H9 (cell line): ENCODE results near the gene GRIP1. TPM values are rescaled to one million over a fixed set of nuclear protein-coding genes. Genes with fewer than 3 reads are reported as not detected.

Experiments used
- DNase-seq: peaks from one replicate; pipeline ENCODE4 v3.0.0-alpha.2; 2017
- H2AFZ ChIP-seq: one replicate; pipeline ENCODE4 v1.6.1; 2013; ENCODE audit warnings: mild to moderate bottlenecking, low read length, control low read depth, moderate library complexity
- H2AK5ac ChIP-seq: 2 replicates; pipeline ENCODE4 v1.6.1; 2013; ENCODE audit warnings: low read length, control low read depth, mixed read lengths; ENCODE audit not compliant: insufficient read length
- H2BK120ac ChIP-seq: one replicate; pipeline ENCODE4 v1.6.1; 2013; ENCODE audit warnings: low read depth, mild to moderate bottlenecking, low read length, control low read depth, inconsistent platforms; ENCODE audit not compliant: poor library complexity, severe bottlenecking
- H2BK12ac ChIP-seq: 2 replicates; pipeline ENCODE4 v1.6.1; 2013; ENCODE audit warnings: low read length, control low read depth, mixed read lengths, low read depth; ENCODE audit not compliant: insufficient read length
- H2BK15ac ChIP-seq: 2 replicates; pipeline ENCODE4 v1.6.1; 2013; ENCODE audit warnings: low read depth, low read length, control low read depth
- H2BK20ac ChIP-seq: one replicate; pipeline ENCODE4 v1.6.1; 2013; ENCODE audit warnings: low read depth, mild to moderate bottlenecking, low read length, control low read depth, inconsistent platforms; ENCODE audit not compliant: poor library complexity, severe bottlenecking
- H2BK5ac ChIP-seq: 2 replicates; pipeline ENCODE4 v1.6.1; 2013; ENCODE audit warnings: low read length, control low read depth, mixed read lengths; ENCODE audit not compliant: insufficient read length
- H3K14ac ChIP-seq: 2 replicates; pipeline ENCODE4 v1.6.1; 2013; ENCODE audit warnings: low read length, control low read depth; ENCODE audit not compliant: insufficient read depth
- H3K18ac ChIP-seq: 2 replicates; pipeline ENCODE4 v1.6.1; 2013; ENCODE audit warnings: low read depth, mild to moderate bottlenecking, mixed read lengths, low read length, control low read depth; ENCODE audit not compliant: insufficient read length
- H3K23ac ChIP-seq: 2 replicates; pipeline ENCODE4 v1.6.1; 2013; ENCODE audit warnings: low read length, control low read depth, mixed read lengths, low read depth; ENCODE audit not compliant: insufficient read length
- H3K23me2 ChIP-seq: 2 replicates; pipeline ENCODE4 v1.6.1; 2013; ENCODE audit warnings: low read depth, mild to moderate bottlenecking, mixed read lengths, low read length, control low read depth; ENCODE audit not compliant: insufficient read length, poor library complexity, severe bottlenecking
- H3K27ac ChIP-seq: 2 replicates; pipeline ENCODE4 v1.5.1; 2013; ENCODE audit warnings: low read length, control low read depth, mixed read lengths, low read depth; ENCODE audit not compliant: insufficient read length
- H3K27me3 ChIP-seq: 2 replicates; pipeline ENCODE4 v1.6.1; 2013; ENCODE audit warnings: low read length, control low read depth, inconsistent platforms; ENCODE audit not compliant: insufficient read depth
- H3K4ac ChIP-seq: 2 replicates; pipeline ENCODE4 v1.6.1; 2013; ENCODE audit warnings: low read depth, mild to moderate bottlenecking, control low read depth, inconsistent platforms, low read length, moderate library complexity
- H3K4me1 ChIP-seq: 2 replicates; pipeline ENCODE4 v1.6.1; 2013; ENCODE audit warnings: low read length, control low read depth, inconsistent platforms; ENCODE audit not compliant: insufficient read depth
- H3K4me2 ChIP-seq: 2 replicates; pipeline ENCODE4 v1.6.1; 2013; ENCODE audit warnings: low read length, control low read depth, mixed read lengths; ENCODE audit not compliant: insufficient read length, insufficient read depth
- H3K56ac ChIP-seq: 2 replicates; pipeline ENCODE4 v1.6.1; 2013; ENCODE audit warnings: low read depth, mild to moderate bottlenecking, mixed read lengths, low read length, control low read depth; ENCODE audit not compliant: insufficient read length
- H3K79me1 ChIP-seq: 2 replicates; pipeline ENCODE4 v1.6.1; 2013; ENCODE audit warnings: low read depth, mild to moderate bottlenecking, moderate library complexity, low read length, control low read depth, inconsistent platforms; ENCODE audit not compliant: insufficient read depth, poor library complexity, severe bottlenecking
- H3K79me2 ChIP-seq: 2 replicates; pipeline ENCODE4 v1.6.1; 2013; ENCODE audit warnings: low read length, control low read depth, inconsistent platforms; ENCODE audit not compliant: insufficient read depth
- H3K9ac ChIP-seq: 2 replicates; pipeline ENCODE4 v1.6.1; 2013; ENCODE audit warnings: low read length, control low read depth, mixed read lengths; ENCODE audit not compliant: insufficient read length; ENCODE audit errors: extremely low read depth
- H3K9me3 ChIP-seq: one replicate; pipeline ENCODE4 v1.6.1; 2013; ENCODE audit warnings: low read depth, low read length, inconsistent platforms; ENCODE audit not compliant: control insufficient read depth
- H3T11ph ChIP-seq: one replicate; pipeline ENCODE4 v1.6.1; 2013; ENCODE audit warnings: mild to moderate bottlenecking, low read length, control low read depth, inconsistent platforms
- H4K20me1 ChIP-seq: one replicate; pipeline ENCODE4 v1.6.1; 2013; ENCODE audit not compliant: control insufficient read depth, insufficient read length, insufficient read depth
- H4K5ac ChIP-seq: 2 replicates; pipeline ENCODE4 v1.6.1; 2013; ENCODE audit warnings: low read depth, mild to moderate bottlenecking, mixed read lengths, low read length, control low read depth; ENCODE audit not compliant: insufficient read length
- H4K8ac ChIP-seq: replicated peaks from 2 replicates; pipeline ENCODE4 v1.6.1; 2013; ENCODE audit warnings: low read length, control low read depth, mixed read lengths, low read depth; ENCODE audit not compliant: insufficient read length
- H4K91ac ChIP-seq: 2 replicates; pipeline ENCODE4 v1.6.1; 2013; ENCODE audit warnings: low read depth, mild to moderate bottlenecking, moderate library complexity, mixed read lengths, low read length, control low read depth; ENCODE audit not compliant: insufficient read length
- H3K27ac Mint-ChIP-seq, 3 experiments: 2 replicates in 2 of 3; 3 replicates in 1 of 3; pipeline ENCODE4 v1.8.0; 2020 to 2021; ENCODE audit warnings: mixed read lengths in 3 of 3, mild to moderate bottlenecking in 1 of 3, moderate library complexity in 1 of 3
- H3K27me3 Mint-ChIP-seq: 2 replicates; pipeline ENCODE4 v1.8.0; 2021; ENCODE audit warnings: low read depth, mild to moderate bottlenecking, moderate library complexity, mixed read lengths
- H3K36me3 Mint-ChIP-seq, 3 experiments: 2 replicates in 2 of 3; 3 replicates in 1 of 3; pipeline ENCODE4 v1.8.0; 2020 to 2021; ENCODE audit warnings: low read depth in 3 of 3, mixed read lengths in 3 of 3; ENCODE audit not compliant: insufficient read depth in 1 of 3
- H3K4me1 Mint-ChIP-seq, 2 experiments: 2 replicates each; pipeline ENCODE4 v1.8.0; 2020; ENCODE audit warnings: mixed read lengths in 2 of 2
- H3K4me3 Mint-ChIP-seq, 2 experiments: 2 replicates in 1 of 2; 3 replicates in 1 of 2; pipeline ENCODE4 v1.8.0; 2020 to 2021; ENCODE audit warnings: mild to moderate bottlenecking in 2 of 2, mixed read lengths in 2 of 2, moderate library complexity in 1 of 2
- H3K9me3 Mint-ChIP-seq, 2 experiments: 2 replicates in 1 of 2; 3 replicates in 1 of 2; pipeline ENCODE4 v1.8.0; 2020; ENCODE audit warnings: mild to moderate bottlenecking in 2 of 2, mixed read lengths in 2 of 2, moderate library complexity in 1 of 2
- WGBS: extraction: QIAGEN DNeasy Blood & Tissue Kit; methylation state at CpG from one replicate; pipeline ENCODE4 v1.1.7; 2013; ENCODE audit warnings: missing lambda C conversion rate, low lambda C conversion rate, mixed read lengths; ENCODE audit not compliant: insufficient read length; ENCODE audit errors: extremely low coverage; 5-methylcytosine and 5-hydroxymethylcytosine counted together
- total RNA-seq: library from RNA; stranded (reverse); gene quantifications from 2 replicates; pipeline ENCODE4 v1.2.1, GENCODE V29; 2021
- TF ChIP-seq, protein P1 (sequence below): fragments of 200-600 bp; sonication (generic); conservative IDR thresholded peaks from 3 replicates; pipeline ENCODE4 v1.8.0; 2021; ENCODE audit warnings: antibody characterized with exemption, mild to moderate bottlenecking

The GRIP1 gene
- total RNA-seq, 1 experiment from 2014 or later: 19.5 TPM

DNA sequence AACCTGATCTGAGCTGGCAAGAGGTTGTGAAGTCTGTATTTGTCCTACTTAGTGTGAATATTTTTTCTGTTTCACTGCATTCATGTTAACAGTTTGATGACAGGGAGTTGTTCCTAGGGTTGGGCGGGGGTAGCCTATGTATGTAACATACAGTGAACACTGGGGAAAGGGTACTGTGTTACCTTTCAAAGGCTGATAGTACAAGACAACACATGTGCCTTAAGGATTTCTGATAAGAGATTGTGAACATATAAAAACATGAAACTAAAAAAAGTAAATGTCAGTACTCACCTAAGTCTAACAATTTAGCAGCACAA is 30.5 kb upstream of the GRIP1 start:
- Histone ChIP-seq H4K91ac (no peak overlapping the region), H2AFZ (no peak overlapping the region), H3K23ac (no peak overlapping the region), H3K56ac (no peak overlapping the region), H3K14ac (no peak overlapping the region), H2BK15ac (no peak overlapping the region), H3K4ac (no peak overlapping the region), H2BK20ac (no peak overlapping the region), H3K4me2 (no peak overlapping the region), H4K8ac (no peak overlapping the region), H2AK5ac (no peak overlapping the region), H3K79me1 (no peaks in the 10 kb centered on the region), H2BK12ac (no peak overlapping the region), H3T11ph (no peak overlapping the region), H3K4me1 (no peaks in the 10 kb centered on the region), H4K20me1 (no peaks in the 10 kb centered on the region), H2BK5ac (no peak overlapping the region), H3K9me3 (no peaks in the 10 kb centered on the region), H3K27me3 (no peaks in the 10 kb centered on the region), H3K18ac (no peak overlapping the region), H3K79me2 (no peaks in the 10 kb centered on the region), H4K5ac (no peak overlapping the region), H3K9ac (no peak overlapping the region), H2BK120ac (no peak overlapping the region), H3K23me2 (no peaks in the 10 kb centered on the region), H3K27ac (no peak overlapping the region)
- Mint-ChIP-seq H3K4me1 (0 out of 4 replicates have a peak, but pooled peaks cover 0 to 3% of the 10 kb centered on the region in 2 experiments), H3K4me3 (no peak overlapping the region), H3K27ac (peak overlapping the region in 1 of 3 experiments; percentile 44; a peak in 1 of 7 replicates), H3K36me3 (peaks cover 0 to 6% (median 0%) of the 10 kb centered on the region in 3 experiments; a peak in 1 of 7 replicates), H3K9me3 (peaks cover 4 to 9% of the 10 kb centered on the region in 2 experiments; a peak in 4 of 5 replicates), H3K27me3 (no peaks in the 10 kb centered on the region)
- TF ChIP-seq, protein P1, sequence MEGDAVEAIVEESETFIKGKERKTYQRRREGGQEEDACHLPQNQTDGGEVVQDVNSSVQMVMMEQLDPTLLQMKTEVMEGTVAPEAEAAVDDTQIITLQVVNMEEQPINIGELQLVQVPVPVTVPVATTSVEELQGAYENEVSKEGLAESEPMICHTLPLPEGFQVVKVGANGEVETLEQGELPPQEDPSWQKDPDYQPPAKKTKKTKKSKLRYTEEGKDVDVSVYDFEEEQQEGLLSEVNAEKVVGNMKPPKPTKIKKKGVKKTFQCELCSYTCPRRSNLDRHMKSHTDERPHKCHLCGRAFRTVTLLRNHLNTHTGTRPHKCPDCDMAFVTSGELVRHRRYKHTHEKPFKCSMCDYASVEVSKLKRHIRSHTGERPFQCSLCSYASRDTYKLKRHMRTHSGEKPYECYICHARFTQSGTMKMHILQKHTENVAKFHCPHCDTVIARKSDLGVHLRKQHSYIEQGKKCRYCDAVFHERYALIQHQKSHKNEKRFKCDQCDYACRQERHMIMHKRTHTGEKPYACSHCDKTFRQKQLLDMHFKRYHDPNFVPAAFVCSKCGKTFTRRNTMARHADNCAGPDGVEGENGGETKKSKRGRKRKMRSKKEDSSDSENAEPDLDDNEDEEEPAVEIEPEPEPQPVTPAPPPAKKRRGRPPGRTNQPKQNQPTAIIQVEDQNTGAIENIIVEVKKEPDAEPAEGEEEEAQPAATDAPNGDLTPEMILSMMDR: no peak
- WGBS: no CpG with 5 or more reads among the region's 1 CpG
- no peak for DNase-seq
